IPS-20b (cell line): Measurements from ENCODE around the gene LMO2.
"Not testable (repeated sequence)": the region's sequence is repeated elsewhere in the genome, so short reads cannot be mapped to it uniquely, and the experiment has no call there.

Experiments
- H3K27ac ChIP-seq: one replicate; pipeline ENCODE4 v1.5.1; 2013; ENCODE audit warnings: low read length
- H3K27me3 ChIP-seq: 2 replicates; pipeline ENCODE4 v1.6.1; 2013; ENCODE audit warnings: mild to moderate bottlenecking, low read length, inconsistent platforms; ENCODE audit not compliant: insufficient read depth
- H3K36me3 ChIP-seq: 2 replicates; pipeline ENCODE4 v1.6.1; 2013; ENCODE audit warnings: low read depth, mild to moderate bottlenecking, inconsistent platforms, low read length, moderate library complexity; ENCODE audit not compliant: insufficient read depth
- H3K4me1 ChIP-seq: 2 replicates; pipeline ENCODE4 v1.6.1; 2013; ENCODE audit warnings: mild to moderate bottlenecking, control low read depth, inconsistent platforms, low read length, moderate library complexity; ENCODE audit not compliant: insufficient read depth
- H3K4me3 ChIP-seq: 2 replicates; pipeline ENCODE4 v1.5.1; 2013; ENCODE audit warnings: mild to moderate bottlenecking, low read length, inconsistent platforms
- H3K9ac ChIP-seq: 2 replicates; pipeline ENCODE4 v1.6.1; 2013; ENCODE audit warnings: low read depth, mild to moderate bottlenecking, inconsistent platforms, low read length, moderate library complexity
- H3K9me3 ChIP-seq: 2 replicates; pipeline ENCODE4 v1.6.1; 2013; ENCODE audit warnings: mild to moderate bottlenecking, low read depth, low read length, inconsistent platforms; ENCODE audit not compliant: insufficient read depth

LMO2 gene

GRCh38 chr11:33930317-33931021 lies 38.6 kb upstream of the LMO2 start:
- H3K36me3 ChIP-seq, result no peaks in the 10 kb centered on the region
- H3K27me3 ChIP-seq, result no peaks in the 10 kb centered on the region
- no peak overlapping the region for H3K27ac ChIP-seq
- H3K9me3 ChIP-seq, result peaks cover 10% of the 10 kb centered on the region; the same call in 1 of the 2 replicates
- H3K4me3 ChIP-seq, result no peak overlapping the region
- H3K4me1 ChIP-seq, result peaks cover 7% of the 10 kb centered on the region
- H3K9ac ChIP-seq, result no peak overlapping the region

- Histone ChIP-seq H3K9me3 (peaks cover 10% of the 10 kb centered on the region; the same call in 1 of the 2 replicates), H3K36me3 (no peaks in the 10 kb centered on the region), H3K9ac (no peak overlapping the region), H3K4me3 (no peak overlapping the region), H3K4me1 (peaks cover 7% of the 10 kb centered on the region), H3K27ac (no peak overlapping the region), H3K27me3 (no peaks in the 10 kb centered on the region)
Observed at GRCh38 chr11:33928564-33928963, 36.7 kb upstream of the LMO2 start.

GRCh38 chr11:33926671-33927552 lies 35.0 kb upstream of the LMO2 start:
- peaks cover 6% of the 10 kb centered on the region; the same call in 1 of the 2 replicates for H3K9me3 ChIP-seq
- no peaks in the 10 kb centered on the region for H3K36me3 ChIP-seq
- no peak overlapping the region for H3K4me3 ChIP-seq
- no peak overlapping the region for H3K27ac ChIP-seq
- no peaks in the 10 kb centered on the region for H3K27me3 ChIP-seq
- H3K4me1 ChIP-seq, result peaks cover 7% of the 10 kb centered on the region
- no peak overlapping the region for H3K9ac ChIP-seq

DNA sequence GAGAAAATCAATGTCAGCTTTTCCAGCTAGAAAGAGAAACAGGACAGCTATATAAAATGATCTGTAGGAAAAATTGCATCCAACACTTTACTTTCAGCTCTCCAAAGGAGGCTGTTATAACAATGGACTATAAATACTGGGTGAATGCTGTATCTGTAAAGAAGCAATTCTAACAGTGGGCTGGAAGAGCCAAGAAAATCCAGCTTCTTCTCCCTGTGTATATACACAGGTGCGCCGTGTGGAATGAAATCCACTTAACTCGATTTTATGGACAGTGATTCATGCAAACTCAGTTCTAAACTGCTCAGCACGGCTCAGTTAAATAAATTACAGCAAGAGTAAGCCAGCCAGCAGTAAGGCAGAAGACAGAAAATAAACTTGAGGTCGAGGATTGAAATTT lies 32.5 kb upstream of the LMO2 start:
- no peak overlapping the region for H3K9ac ChIP-seq
- no peaks in the 10 kb centered on the region for H3K36me3 ChIP-seq
- no peaks in the 10 kb centered on the region for H3K27me3 ChIP-seq
- no peaks in the 10 kb centered on the region for H3K9me3 ChIP-seq
- H3K4me3 ChIP-seq, result no peak overlapping the region
- H3K4me1 ChIP-seq, result no peaks in the 10 kb centered on the region
- H3K27ac ChIP-seq, result no peak overlapping the region

DNA sequence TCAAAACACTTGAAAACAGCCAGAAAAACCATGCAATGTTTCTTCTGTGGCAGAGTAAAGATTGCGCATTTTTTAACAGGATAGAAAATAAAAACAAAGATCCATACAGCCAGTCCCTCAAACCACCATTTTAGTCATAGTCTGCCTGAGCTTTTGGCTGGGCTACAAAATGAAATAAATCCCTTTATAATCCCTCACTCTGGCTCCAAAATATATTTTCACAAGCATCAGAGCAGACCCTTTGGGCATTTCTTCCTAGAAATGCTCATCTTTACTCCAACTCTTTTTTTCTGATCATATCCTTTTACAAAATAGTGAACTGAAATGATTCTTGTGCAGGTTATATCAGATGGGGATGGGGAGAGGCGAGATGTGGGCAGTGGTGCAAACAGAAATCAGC lies 31.8 kb upstream of the LMO2 start:
- Histone ChIP-seq H3K27me3 (no peaks in the 10 kb centered on the region), H3K4me3 (no peak overlapping the region), H3K36me3 (no peaks in the 10 kb centered on the region), H3K27ac (no peak overlapping the region), H3K4me1 (no peaks in the 10 kb centered on the region), H3K9me3 (no peaks in the 10 kb centered on the region), H3K9ac (no peak overlapping the region)

- no peaks in the 10 kb centered on the region for H3K4me1 ChIP-seq
- no peaks in the 10 kb centered on the region for H3K9me3 ChIP-seq
- no peaks in the 10 kb centered on the region for H3K27me3 ChIP-seq
- H3K9ac ChIP-seq, result no peak overlapping the region
- H3K36me3 ChIP-seq, result no peaks in the 10 kb centered on the region
- no peak overlapping the region for H3K4me3 ChIP-seq
- no peak overlapping the region for H3K27ac ChIP-seq
Observed at GRCh38 chr11:33920838-33921613, 29.1 kb upstream of the LMO2 start.

DNA sequence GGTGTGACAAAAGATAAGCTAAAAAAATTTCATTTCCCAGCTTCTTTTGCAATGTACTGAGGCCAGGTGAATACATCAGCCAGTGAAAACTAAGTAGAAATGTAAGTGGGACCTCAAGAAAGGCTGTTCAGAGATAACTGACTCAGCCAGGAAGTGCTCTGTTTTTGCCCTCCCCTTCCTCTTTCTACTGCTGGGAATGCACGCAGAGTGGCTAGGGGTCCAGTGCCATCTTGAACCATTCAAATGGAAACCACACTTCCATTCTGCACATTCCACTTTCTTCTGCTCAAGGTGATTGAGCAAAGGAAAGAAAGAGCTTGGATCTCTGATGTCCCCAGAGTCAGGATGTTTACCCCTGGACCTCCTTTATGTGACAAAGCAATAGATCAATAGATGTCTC lies 27.8 kb upstream of the LMO2 start:
- no peaks in the 10 kb centered on the region for H3K27me3 ChIP-seq
- H3K27ac ChIP-seq, result no peak overlapping the region
- no peaks in the 10 kb centered on the region for H3K4me1 ChIP-seq
- H3K9me3 ChIP-seq, result no peaks in the 10 kb centered on the region
- H3K9ac ChIP-seq, result no peak overlapping the region
- H3K4me3 ChIP-seq, result no peak overlapping the region
- no peaks in the 10 kb centered on the region for H3K36me3 ChIP-seq

DNA sequence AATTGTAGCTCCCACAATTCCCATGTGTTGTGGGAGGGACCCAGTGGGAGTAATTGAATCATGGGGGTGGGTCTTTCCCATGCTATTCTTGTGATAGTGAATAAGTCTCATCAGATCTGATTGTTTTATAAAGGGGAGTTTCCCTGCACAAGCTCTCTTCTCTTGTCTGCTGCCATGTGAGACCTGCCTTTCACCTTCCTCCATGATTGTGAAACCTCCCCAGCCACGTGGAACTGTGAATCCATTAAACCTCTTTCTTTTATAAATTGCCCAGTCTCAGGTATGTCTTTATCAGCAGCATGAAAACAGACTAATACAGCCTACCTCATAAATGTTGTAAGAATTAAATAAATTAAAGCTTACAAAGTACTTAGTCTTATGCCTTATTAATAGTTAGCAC lies 25.5 kb upstream of the LMO2 start:
- H3K4me3 ChIP-seq, H3K36me3 ChIP-seq, H3K9me3 ChIP-seq, H3K27ac ChIP-seq, H3K9ac ChIP-seq, H3K27me3 ChIP-seq, H3K4me1 ChIP-seq: not testable (repeated sequence)

GRCh38 chr11:33916736-33917135 lies 24.9 kb upstream of the LMO2 start:
- H3K27ac ChIP-seq, result no peak overlapping the region
- H3K4me1 ChIP-seq, result no peaks in the 10 kb centered on the region
- H3K36me3 ChIP-seq, result no peaks in the 10 kb centered on the region
- H3K27me3 ChIP-seq, result no peaks in the 10 kb centered on the region
- H3K4me3 ChIP-seq, result no peak overlapping the region
- H3K9ac ChIP-seq, result no peak overlapping the region
- peaks cover 5% of the 10 kb centered on the region; the same call in 1 of the 2 replicates for H3K9me3 ChIP-seq

GRCh38 chr11:33915526-33915925 lies 23.6 kb upstream of the LMO2 start:
- H3K4me3 ChIP-seq, result no peak overlapping the region
- H3K27me3 ChIP-seq, result no peaks in the 10 kb centered on the region
- peaks cover 5% of the 10 kb centered on the region; the same call in 1 of the 2 replicates for H3K9me3 ChIP-seq
- no peaks in the 10 kb centered on the region for H3K36me3 ChIP-seq
- H3K27ac ChIP-seq, result no peak overlapping the region
- H3K9ac ChIP-seq, result no peak overlapping the region
- no peaks in the 10 kb centered on the region for H3K4me1 ChIP-seq

GRCh38 chr11:33913991-33914390 lies 22.1 kb upstream of the LMO2 start:
- no peaks in the 10 kb centered on the region for H3K36me3 ChIP-seq
- no peaks in the 10 kb centered on the region for H3K27me3 ChIP-seq
- peaks cover 5% of the 10 kb centered on the region; the same call in 1 of the 2 replicates for H3K9me3 ChIP-seq
- no peak overlapping the region for H3K27ac ChIP-seq
- H3K9ac ChIP-seq, result no peak overlapping the region
- H3K4me3 ChIP-seq, result no peak overlapping the region
- no peaks in the 10 kb centered on the region for H3K4me1 ChIP-seq
